Measurements from ENCODE around the gene GCNA. TPM values are rescaled to one million over a fixed set of nuclear protein-coding genes. Genes with fewer than 3 reads are reported as not detected.
A peak's percentile ranks its signal among the peaks of the same experiment; 100 is the strongest.

The GCNA gene
- total RNA-seq, 6 experiments from 2014 or later, result 0.37 to 1.7 (median 0.95) TPM

- ATAC-seq, result no peak
- intact Hi-C loops (cut with DNase I), result no loop called here
- Histone ChIP-seq H3K27ac (no peak overlapping the region), H3K27me3 (no peaks in the 10 kb centered on the region), H3K36me3 (no peaks in the 10 kb centered on the region), H3K9me3 (no peaks in the 10 kb centered on the region), H3K4me3 (no peak overlapping the region), H3K4me1 (peaks cover 0 to 26% (median 2%) of the 10 kb centered on the region in 4 donors)
- 65% methylated on average over 9 of the region's 9 CpGs for WGBS (ENCODE audit: insufficient coverage, low coverage, low lambda C conversion rate, missing lambda C conversion rate)
- no peak for DNase-seq
- TF ChIP-seq POLR2A (IDR thresholded peaks at IDR 0.05), result no peak
- TF ChIP-seq CTCF (IDR thresholded peaks at IDR 0.05), result no peak
Measured at GRCh38 chrX:71537743-71538142, 40.5 kb upstream of the GCNA start.

DNA sequence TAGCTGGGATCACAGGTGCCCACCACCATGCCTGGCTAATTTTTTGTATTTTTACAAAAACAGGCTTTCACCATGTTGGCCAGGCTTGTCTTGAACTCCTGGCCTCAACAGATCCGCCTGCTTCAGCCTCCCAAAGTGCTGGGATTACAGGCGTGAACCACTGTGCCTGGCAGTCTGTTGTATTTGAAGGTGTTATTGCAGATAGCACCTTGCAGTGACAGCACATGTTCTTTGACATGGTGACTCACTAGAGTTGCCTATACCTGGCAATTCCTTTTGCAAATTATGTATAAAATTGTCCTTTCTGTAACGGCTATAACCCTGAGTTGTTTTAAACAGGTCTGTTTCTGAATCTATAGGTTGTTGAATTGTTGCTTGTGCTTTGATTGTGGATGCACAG lies 37.4 kb upstream of the GCNA start:
- ATAC-seq (no peak), DNase-seq (no peak)
- no peaks in the 10 kb centered on the region for H3K36me3 ChIP-seq
- intact Hi-C loops (cut with DNase I), result no loop called here
- H3K27me3 ChIP-seq, result no peaks in the 10 kb centered on the region
- H3K4me1 ChIP-seq, result peaks cover 0 to 32% (median 2%) of the 10 kb centered on the region in 4 donors
- TF ChIP-seq POLR2A (IDR thresholded peaks at IDR 0.05), result no peak
- no peak for TF ChIP-seq CTCF (IDR thresholded peaks at IDR 0.05)
- H3K4me3 ChIP-seq, result no peak overlapping the region
- H3K27ac ChIP-seq, result no peak overlapping the region
- 66% methylated on average over 3 of the region's 3 CpGs for WGBS (ENCODE audit: insufficient coverage, low coverage, low lambda C conversion rate, missing lambda C conversion rate)
- H3K9me3 ChIP-seq, result no peaks in the 10 kb centered on the region

- intact Hi-C loops (cut with DNase I), result no loop called here
- no peaks in the 10 kb centered on the region for H3K9me3 ChIP-seq
- DNase-seq (no peak), ATAC-seq (peak in 2 of 4 donors; percentile 18 to 33)
- no peak overlapping the region for H3K27ac ChIP-seq
- 43% methylated on average over 8 of the region's 8 CpGs for WGBS (ENCODE audit: insufficient coverage, low coverage, low lambda C conversion rate, missing lambda C conversion rate)
- peaks cover 0 to 29% (median 2%) of the 10 kb centered on the region in 4 donors for H3K4me1 ChIP-seq
- no peaks in the 10 kb centered on the region for H3K27me3 ChIP-seq
- no peak for TF ChIP-seq CTCF (IDR thresholded peaks at IDR 0.05)
- TF ChIP-seq POLR2A (IDR thresholded peaks at IDR 0.05), result no peak
- no peak overlapping the region for H3K4me3 ChIP-seq
- H3K36me3 ChIP-seq, result peaks cover 0 to 5% (median 2%) of the 10 kb centered on the region in 4 donors
Measured at GRCh38 chrX:71541210-71542022, 36.8 kb upstream of the GCNA start.

GRCh38 chrX:71542411-71542810 lies 35.8 kb upstream of the GCNA start:
- WGBS (ENCODE audit: insufficient coverage, low coverage, low lambda C conversion rate, missing lambda C conversion rate), result 44% methylated on average over 1 of the region's 1 CpG
- no peak overlapping the region for H3K27ac ChIP-seq
- intact Hi-C loops (cut with DNase I), result no loop called here

GRCh38 chrX:71542825-71543224 lies 35.4 kb upstream of the GCNA start:
- Histone ChIP-seq H3K36me3 (peaks cover 0 to 15% (median 9%) of the 10 kb centered on the region in 4 donors), H3K4me1 (peaks cover 0 to 28% (median 2%) of the 10 kb centered on the region in 4 donors), H3K27me3 (no peaks in the 10 kb centered on the region), H3K4me3 (no peak overlapping the region), H3K9me3 (no peaks in the 10 kb centered on the region), H3K27ac (no peak overlapping the region)
- no peak for TF ChIP-seq POLR2A (IDR thresholded peaks at IDR 0.05)
- TF ChIP-seq CTCF (IDR thresholded peaks at IDR 0.05), result no peak
- DNase-seq, result no peak
- intact Hi-C loops (cut with DNase I), result no loop called here
- 83% methylated on average over 2 of the region's 2 CpGs for WGBS (ENCODE audit: insufficient coverage, low coverage, low lambda C conversion rate, missing lambda C conversion rate)
- ATAC-seq, result no peak

More at GRCh38 chrX:71542411-71542810, 35.8 kb upstream of the GCNA start:
- H3K4me3 ChIP-seq, result no peak overlapping the region
- no peak for ATAC-seq
- peaks cover 0 to 13% (median 9%) of the 10 kb centered on the region in 4 donors for H3K36me3 ChIP-seq
- no peak for DNase-seq
- H3K27me3 ChIP-seq, result no peaks in the 10 kb centered on the region
- peaks cover 0 to 28% (median 2%) of the 10 kb centered on the region in 4 donors for H3K4me1 ChIP-seq
- H3K9me3 ChIP-seq, result no peaks in the 10 kb centered on the region
- TF ChIP-seq POLR2A (IDR thresholded peaks at IDR 0.05), result no peak
